Fibroblast of villous mesenchyme (primary cell): ENCODE measurements around the gene ALDH1A2. TPM values are rescaled to one million over a fixed set of nuclear protein-coding genes. Genes with fewer than 3 reads are reported as not detected.

ENCODE experiments used
- DNase-seq: peaks from one replicate; pipeline ENCODE4 v3.0.0-alpha.2; 2010; ENCODE audit warnings: low read depth
- H3K4me3 ChIP-seq: 2 replicates; pipeline ENCODE4 v1.5.1; 2011; ENCODE audit warnings: low read depth, mild to moderate bottlenecking, low read length
- CTCF ChIP-seq: IDR thresholded peaks from 2 replicates; pipeline ENCODE4 v1.5.1; 2012; ENCODE audit warnings: low read depth, mild to moderate bottlenecking, low read length; ENCODE audit not compliant: insufficient read depth
- total RNA-seq: library from RNA; depleted of rRNA; stranded (reverse); fragments of >200 nt; gene quantifications from 2 replicates; pipeline ENCODE4 v1.2.3, GENCODE V29; 2012

Gene ALDH1A2
- total RNA-seq, 1 donor = 8.2 TPM

GRCh38 chr15:57973534-57973933, 92.0 kb downstream of the ALDH1A2 start:
- no peak for TF ChIP-seq CTCF
- DNase-seq = no peak
- no peak overlapping the region for H3K4me3 ChIP-seq

- H3K4me3 ChIP-seq = no peak overlapping the region
- TF ChIP-seq CTCF = no peak
- DNase-seq = no peak
These were observed 92.6 kb downstream of the ALDH1A2 start for GRCh38 chr15:57972864-57973263.

GRCh38 chr15:57969996-57970395, 95.5 kb downstream of the ALDH1A2 start:
- DNase-seq = no peak
- no peak overlapping the region for H3K4me3 ChIP-seq
- no peak for TF ChIP-seq CTCF

- peak; percentile 50 for DNase-seq
- TF ChIP-seq CTCF = peak; percentile 45
- H3K4me3 ChIP-seq = no peak overlapping the region
These were observed 96.2 kb downstream of the ALDH1A2 start for GRCh38 chr15:57969355-57969754.

- no peak for TF ChIP-seq CTCF
These were observed 102.6 kb downstream of the ALDH1A2 start for GRCh38 chr15:57962887-57963286.

GRCh38 chr15:57961919-57962318, 103.6 kb downstream of the ALDH1A2 start:
- TF ChIP-seq CTCF = no peak
- no peak overlapping the region for H3K4me3 ChIP-seq
- DNase-seq = no peak

More at GRCh38 chr15:57962887-57963286, 102.6 kb downstream of the ALDH1A2 start:
- no peak overlapping the region for H3K4me3 ChIP-seq
- no peak for DNase-seq

- H3K4me3 ChIP-seq = no peak overlapping the region
- no peak for DNase-seq
- TF ChIP-seq CTCF = no peak
These were observed 108.4 kb downstream of the ALDH1A2 start for GRCh38 chr15:57957113-57957512.
